NOMO-1 treated with dmso at 0.1 percent for 144 hours (cell line): Measurements from ENCODE around the gene RIC1.
A peak's percentile ranks its signal among the peaks of the same experiment; 100 is the strongest.
"Not testable (repeated sequence)": the region's sequence is repeated elsewhere in the genome, so short reads cannot be mapped to it uniquely, and the experiment has no call there.

Experiments
- DNase-seq: peaks from one replicate; lab custom pipeline; 2025; ENCODE audit not compliant: unreplicated experiment; lab: John Stamatoyannopoulos, UW

The RIC1 gene

GRCh38 chr9:5622016-5622415 lies 6.9 kb upstream of the RIC1 start:
- no peak for DNase-seq

DNA sequence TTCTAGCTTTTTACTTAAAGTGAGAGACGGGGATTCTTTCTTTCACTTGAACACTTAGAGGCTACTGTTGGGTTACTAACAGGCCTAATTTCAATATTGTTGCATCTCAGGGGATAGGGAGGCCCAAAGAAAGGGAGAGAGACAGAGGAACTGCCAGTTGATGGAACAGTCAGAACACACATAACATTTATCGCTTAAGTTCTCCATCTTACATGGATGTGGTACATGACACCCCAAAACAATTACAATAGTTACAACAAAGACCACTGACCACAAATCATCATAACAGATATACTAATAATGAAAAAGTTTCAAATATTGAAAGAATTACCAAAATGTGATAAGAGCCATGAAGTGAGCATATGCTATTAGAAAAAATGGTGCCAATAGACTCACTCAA lies 4.3 kb upstream of the RIC1 start:
- no peak for DNase-seq

- DNase-seq, result peak; percentile 63
These were observed 1.9 kb upstream of the RIC1 start for GRCh38 chr9:5626727-5627634.

GRCh38 chr9:5627686-5628085 lies 1.2 kb upstream of the RIC1 start:
- DNase-seq, result not testable (repeated sequence)

DNA sequence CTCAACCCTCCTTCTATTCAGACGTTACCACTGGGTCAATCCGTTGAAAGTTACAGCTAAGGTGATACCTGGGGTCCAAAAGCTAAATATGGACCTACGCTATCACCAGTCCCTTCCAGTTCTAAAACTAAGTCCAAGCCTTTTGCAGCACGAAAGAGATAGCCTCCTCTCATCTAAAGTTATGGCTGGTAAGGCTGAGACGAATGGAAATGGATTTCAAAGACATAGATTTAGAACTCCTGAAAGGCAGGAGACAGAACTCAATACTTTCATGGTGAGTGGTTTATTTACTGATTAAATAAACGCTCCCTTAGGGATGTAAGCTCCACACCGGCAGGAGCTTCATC lies 751 bp upstream of the RIC1 start:
- no peak for DNase-seq

DNA sequence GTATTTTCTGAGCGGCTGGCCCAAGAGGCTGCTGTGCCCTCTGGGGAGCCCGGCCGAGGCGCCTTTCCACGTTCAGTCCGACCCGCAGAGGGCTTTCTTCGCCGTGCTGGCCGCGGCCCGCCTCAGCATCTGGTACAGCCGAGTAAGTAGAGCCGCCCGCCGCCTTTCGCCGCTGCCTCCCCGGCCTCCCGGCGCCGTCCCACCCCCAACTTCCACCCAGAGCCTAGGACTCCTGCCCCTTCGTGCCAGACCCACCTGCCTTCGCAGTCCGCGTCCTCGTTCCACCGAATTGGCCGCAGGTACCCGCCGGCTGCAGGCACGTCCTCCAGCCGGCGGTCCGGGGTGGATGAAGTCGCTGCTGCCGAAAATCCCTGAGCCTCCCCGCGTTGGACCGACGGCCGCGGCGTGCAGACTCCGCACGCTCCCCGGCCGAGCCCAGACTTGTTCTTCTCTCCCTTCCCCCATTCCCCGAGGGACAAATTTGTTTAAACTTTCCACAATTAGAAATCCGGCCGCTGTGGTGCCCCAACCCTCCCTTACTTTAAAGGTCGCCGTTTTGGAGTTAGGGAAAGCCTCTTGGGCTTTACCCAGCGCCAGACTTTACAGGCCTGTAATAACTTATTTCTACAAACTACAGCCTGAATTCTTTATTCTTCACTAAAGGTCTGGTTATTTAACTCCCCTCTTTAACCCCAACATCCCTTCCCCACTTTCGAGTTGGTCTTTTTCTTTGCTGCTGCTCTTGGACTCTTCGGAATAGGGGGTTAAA lies 589 bp downstream of the RIC1 start:
- no peak for DNase-seq

DNA sequence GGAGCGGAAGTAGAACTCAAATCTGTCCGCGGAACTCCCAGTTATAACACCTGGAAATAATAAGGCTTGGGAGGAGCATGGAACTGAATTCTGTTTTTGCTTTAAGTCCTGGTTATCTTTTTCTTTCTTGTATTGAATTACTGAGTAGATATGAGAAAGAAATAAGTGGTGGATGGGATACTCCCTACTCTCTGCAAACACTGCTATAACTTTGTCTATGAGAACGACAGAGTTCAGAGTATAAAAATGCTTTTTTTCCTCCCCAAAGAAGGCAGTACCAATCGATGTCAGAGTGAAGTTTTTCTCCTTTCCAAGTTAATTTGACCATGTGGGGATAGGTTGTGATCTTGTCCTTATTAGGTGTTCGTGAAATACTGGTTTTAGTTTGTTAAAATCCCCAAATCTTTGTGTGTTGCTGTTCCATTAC lies 1.2 kb downstream of the RIC1 start:
- no peak for DNase-seq

DNA sequence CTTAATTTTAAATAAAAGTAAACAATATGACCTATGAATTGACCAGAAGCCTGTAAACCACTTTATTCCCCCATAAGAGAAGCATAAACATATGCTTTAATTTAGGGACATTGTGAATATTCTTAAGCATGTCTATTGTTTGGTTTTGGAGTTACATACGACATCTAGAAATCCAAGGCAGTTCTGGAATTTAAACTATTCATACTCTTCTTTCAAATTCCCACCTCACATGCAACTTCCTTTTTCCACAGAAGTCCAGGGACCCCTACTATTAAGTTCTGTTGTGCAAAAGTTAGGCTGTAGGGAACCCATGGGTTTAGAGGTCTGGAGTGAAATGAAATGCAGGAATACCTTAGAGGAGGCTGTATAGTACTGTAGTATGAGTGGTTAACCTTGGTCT lies 2.1 kb downstream of the RIC1 start:
- no peak for DNase-seq

DNA sequence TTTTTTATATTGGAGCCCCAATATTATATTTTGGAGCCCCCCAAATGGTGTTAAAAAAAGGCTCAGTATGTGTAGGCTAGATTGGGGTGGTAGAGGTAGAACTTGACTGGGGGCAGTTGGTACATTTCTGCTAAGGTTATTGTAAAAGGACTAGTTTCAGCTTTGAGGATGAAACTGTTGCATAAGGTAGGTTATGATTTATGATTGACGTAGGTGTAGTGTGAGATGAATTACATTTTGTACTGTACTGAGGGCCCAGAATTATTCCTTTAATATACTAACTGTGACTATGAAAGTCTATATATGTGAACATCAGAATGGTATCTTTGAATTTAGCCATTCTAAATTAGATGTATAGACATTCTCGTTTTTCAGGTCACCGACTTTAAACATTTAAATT lies 3.6 kb downstream of the RIC1 start:
- DNase-seq, result no peak

DNA sequence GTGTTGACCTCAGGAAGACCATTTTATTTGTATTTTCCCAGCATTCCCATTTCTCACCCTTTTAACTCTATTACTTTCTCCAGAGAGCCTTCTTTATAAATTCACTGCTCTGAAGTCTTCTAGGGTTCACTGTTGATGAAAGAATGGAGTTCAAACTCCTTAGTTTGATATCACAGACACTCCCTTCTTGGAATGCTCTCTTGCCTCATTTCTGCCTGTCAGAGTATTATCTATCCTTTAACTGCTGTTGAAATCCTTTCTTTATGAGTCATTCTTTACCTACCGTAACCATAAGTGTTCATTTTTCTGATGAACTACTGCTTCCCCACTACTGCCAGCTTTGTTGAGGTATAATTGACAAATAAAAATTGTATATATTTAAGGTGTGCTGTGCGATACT lies 4.3 kb downstream of the RIC1 start:
- no peak for DNase-seq

DNA sequence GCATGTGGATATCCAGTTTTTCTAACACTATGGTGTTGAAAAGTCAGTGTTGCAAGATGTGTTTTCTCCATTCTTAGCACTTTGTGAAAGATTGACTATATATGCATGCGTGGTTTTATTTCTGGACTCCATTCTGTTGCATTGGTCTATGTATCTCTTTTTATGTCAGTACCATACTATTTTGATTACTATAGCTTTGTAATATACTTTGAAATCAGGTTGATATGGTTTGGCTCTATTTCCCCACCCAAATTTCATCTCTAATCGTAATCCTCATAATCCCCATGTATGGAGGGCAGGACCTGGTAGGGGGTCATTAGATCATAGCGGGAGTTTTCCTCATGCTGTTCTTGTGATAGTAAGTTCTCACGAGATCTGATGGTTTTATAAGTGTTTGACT lies 6.5 kb downstream of the RIC1 start:
- DNase-seq, result no peak

DNA sequence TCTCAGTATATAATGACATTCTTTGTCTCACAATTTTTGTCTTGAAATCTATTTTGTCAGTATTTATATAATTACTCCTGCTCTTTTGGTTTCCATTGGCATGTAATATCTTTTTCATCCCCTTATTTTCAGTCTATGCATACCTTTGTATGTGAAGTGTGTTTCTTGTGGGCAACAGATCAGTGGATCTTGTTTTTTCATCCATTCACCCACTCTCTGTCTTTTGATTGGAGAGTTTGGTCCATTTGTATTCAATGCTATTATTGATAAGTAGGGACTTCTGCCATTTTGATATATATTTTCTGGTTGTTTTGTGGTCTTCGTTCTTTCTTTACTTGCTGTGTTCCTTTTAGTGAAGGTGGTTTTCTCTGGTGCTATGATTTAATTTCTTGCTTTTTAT lies 10.9 kb downstream of the RIC1 start:
- no peak for DNase-seq

DNA sequence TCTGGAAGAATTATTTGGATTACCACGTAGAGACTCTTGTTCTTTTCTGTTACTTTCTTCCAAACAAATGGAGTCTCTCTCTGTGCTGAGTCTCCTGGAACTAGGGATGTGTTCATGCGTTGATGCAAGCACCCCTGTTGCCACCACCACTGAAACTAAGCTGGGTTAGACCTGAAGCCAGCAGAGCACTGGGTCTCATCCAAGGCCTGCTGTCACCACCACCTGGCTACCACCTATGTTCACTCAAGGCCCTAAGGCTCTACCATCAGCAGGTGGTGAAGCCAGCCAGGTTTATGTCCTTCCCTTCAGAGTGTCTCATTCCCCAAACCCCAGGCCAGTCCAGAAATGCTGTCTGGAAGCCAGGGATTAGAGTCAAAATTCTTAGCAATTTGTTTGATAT lies 13.3 kb downstream of the RIC1 start:
- no peak for DNase-seq

DNA sequence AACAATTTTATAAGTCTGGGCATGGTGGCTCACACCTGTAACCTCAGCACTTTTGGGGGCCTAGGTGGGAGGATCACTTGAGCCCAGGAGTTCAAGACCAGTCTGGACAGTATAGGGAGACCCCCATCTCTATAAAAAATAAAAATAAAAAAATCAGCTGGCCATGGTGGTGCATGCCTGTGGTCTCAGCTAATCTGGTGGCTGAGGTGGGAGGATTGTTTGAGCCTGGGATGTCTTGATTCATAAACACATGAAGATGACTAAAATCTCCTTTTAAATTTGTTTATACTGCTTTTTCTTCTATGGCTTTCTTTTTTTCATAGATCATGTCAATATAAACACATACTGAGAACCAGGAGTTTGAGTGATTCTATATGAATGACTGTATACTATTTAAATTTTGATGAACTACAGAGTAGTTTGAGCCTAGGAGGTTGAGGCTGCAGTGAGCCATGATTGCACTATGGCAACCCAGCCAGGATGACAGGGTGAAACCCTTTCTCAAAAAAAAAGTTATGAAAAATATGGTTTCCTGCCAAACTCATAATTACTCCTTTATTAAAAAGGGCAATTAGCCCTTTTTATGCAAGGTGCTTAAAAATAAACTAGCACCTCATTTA lies 14.2 kb downstream of the RIC1 start:
- DNase-seq, result no peak

- DNase-seq, result no peak
These were observed 15.6 kb downstream of the RIC1 start for GRCh38 chr9:5644501-5644900.

DNA sequence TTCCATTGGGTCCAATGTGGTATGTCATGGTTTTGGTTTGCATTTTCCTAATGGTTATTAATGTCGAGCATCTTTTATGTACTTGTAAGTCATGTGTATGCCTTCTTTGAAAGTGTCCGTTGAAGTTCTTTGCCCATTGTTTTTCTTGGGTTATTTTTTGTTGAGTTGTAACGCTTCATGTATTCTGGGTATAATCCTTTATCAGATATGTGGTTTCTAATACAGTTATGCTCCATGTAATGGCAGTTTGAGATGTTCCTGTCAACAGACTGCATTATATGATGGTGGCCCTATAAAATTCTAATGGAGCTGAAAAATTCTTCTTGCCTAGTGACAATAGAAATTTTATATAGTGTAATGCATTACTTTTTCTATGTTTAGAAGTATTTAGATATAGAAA lies 17.2 kb downstream of the RIC1 start:
- DNase-seq, result no peak

DNA sequence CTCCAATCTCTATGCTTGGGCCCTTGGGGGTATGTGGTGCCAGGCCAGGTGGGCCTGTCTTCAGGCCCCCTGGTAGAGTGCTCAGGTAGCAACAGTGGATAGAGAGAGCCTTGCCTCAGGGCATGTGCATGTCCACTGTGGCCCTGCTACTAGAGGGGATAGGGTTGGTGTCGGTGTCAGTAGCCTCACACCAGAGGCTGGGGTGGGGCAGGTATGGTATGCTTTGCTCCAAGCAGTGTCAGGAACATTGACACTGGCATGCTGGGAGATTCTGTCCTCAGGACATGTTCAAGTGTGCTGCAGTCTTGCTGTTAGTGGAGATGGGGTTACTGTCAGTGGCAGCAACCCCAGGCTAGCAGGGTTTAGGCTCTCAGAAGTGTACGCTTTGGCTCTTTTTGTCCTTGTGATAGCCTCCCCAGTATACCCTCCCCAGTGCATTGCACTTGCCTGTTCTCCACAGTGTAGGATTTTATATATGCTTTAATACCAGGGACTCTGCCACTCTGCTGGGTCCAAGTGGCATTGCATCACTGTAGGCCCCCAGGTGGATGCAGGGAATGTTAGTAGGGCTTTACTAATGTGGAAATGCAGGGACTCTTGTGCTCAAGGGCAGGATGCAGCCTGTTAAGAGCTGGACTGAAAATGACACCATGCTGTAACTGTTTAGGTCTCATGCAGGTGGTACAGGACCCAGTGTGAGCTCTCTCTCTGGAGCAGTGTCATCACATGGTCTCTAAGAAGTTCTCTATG lies 21.6 kb downstream of the RIC1 start:
- DNase-seq, result no peak

DNA sequence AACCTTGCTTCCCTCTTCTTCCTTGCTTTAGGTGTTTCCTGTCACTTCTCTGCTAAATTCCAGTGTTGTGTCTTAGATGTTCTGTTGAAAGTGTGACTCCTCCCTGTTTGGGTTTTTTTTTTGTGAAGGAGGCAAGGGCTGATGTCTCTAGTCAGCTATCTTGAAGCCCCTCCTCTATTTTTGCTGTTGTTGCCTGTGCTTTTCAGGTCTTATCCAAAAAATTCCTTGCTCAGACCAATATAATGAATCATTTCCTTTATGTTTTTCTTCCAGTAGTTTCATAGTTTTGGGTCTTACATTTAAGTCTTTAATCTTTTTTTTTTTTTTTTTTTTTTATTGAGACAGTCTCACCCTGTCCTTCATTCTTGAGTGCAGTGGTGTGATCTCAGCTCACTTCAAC lies 22.3 kb downstream of the RIC1 start:
- no peak for DNase-seq

DNA sequence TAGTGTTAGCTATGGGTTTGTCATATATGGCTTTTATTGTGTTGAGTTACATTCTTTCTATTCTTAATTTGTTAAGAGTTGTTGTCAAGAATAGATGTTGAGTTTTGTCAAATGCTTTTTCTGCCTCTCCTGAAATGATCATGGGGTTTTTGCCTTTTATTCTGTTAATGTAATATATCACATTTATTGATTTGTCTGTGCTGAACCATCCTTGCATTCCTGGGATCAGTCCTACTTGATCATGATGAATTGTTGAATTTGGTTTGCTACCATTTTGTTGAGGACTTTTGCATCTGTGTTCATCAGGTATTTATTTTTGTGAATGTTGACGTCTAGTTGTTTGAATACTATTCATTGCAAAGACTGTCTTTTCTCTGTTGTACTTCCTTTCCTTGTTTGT lies 23.9 kb downstream of the RIC1 start:
- DNase-seq, result no peak

GRCh38 chr9:5662804-5663203 lies 33.9 kb downstream of the RIC1 start:
- DNase-seq, result not testable (repeated sequence)

GRCh38 chr9:5665059-5665458 lies 36.2 kb downstream of the RIC1 start:
- DNase-seq, result no peak
